Erythroblast (primary cell): ENCODE results near the gene PPP1R18.

Experiments used
- GATA1 ChIP-seq: IDR thresholded peaks from 2 replicates; pipeline ENCODE4 v1.6.1; 2011; ENCODE audit warnings: low read depth, mild to moderate bottlenecking, control low read depth, low read length, moderate library complexity
- POLR2A ChIP-seq: IDR thresholded peaks from 2 replicates; pipeline ENCODE4 v1.6.1; 2011; ENCODE audit warnings: mild to moderate bottlenecking, low read length

GRCh38 chr6:30686908-30687658 is 638 bp upstream of the PPP1R18 start:
- TF ChIP-seq POLR2A (peak; percentile 33), GATA1 (no peak)
